Left renal pelvis (tissue), 4 donors: ENCODE measurements around the gene GZMM. TPM values are rescaled to one million over a fixed set of nuclear protein-coding genes. Genes with fewer than 3 reads are reported as not detected.

Source experiments
- DNase-seq, 4 donors: peaks; one replicate each; pipeline ENCODE4 v3.0.0-alpha.2; 2013; ENCODE audit warnings: low read depth in 4 of 4, low spot score in 3 of 4
- polyA plus RNA-seq, 4 donors: library from polyadenylated mRNA; unstranded; fragments of 120-200 nt; gene quantifications; one replicate each; pipeline ENCODE4 v1.2.1, GENCODE V29; 2013; ENCODE audit not compliant: insufficient read length in 4 of 4

GZMM gene
- polyA plus RNA-seq, 4 donors = 0.23 to 0.94 (median 0.37) TPM; not detected in 1

- no peak for DNase-seq
Measured at GRCh38 chr19:594265-594870, 50.5 kb downstream of the GZMM start.

DNA sequence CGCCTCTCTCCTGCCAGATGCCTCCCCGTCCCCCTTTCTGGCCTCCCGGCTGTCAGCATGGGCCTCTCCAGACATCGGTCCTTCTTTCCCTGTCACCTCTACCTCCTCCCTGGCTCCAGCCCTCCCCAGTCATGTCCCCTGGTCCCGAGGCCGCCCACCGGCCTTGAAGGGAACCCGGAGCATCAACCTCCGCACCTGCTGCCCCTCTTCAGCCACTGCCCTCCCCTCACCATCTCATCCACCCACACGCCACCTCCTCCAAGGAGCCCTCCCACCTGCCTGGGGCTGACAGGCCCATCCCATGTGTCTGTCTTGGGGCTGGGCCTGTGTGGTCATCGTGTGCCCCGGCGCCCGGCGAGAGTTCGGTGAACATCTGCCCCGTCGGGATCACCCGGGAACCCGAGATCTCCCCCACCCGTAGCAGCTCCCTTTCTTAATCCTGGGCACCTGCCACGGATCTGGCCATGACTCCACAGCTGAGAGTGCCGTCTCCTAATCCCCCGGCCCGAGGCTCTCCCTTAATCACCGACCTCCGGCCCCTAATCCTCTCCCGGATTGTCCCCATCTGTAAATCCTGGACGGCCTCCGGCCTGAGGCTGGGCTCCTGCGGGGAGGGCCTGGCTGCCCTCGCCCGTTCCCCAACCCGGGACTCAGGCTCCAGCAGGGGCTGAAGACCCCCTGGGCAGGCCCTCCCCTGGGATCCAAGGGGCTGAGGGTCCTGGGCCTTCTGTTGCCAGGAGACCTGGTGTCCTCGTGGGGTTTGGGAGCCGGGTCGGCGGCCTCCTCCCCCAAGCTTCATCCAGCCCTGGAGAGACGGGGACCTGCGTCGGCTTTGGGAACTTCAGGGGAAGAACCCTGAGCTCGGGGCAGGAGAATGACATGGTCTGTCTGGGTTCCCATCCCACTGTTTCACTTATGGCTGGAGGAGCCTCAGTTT lies 51.7 kb downstream of the GZMM start:
- no peak for DNase-seq

GRCh38 chr19:596263-596655 lies 52.4 kb downstream of the GZMM start:
- DNase-seq = no peak

- DNase-seq = no peak
Measured at GRCh38 chr19:597406-598315, 53.8 kb downstream of the GZMM start.

Other genes starting within 250 kb of the GZMM start
- 10 to 100 TPM; 23.5 to 33.9 (median 28.2) TPM for gene MIER2, start 199.3 kb upstream of the GZMM start, polyA plus RNA-seq
- gene C2CD4C, start 134.9 kb upstream of the GZMM start, polyA plus RNA-seq = 1 to 10 TPM; 1.2 to 2.9 (median 1.8) TPM
- 10 to 100 TPM; 24.6 to 39.6 (median 29.3) TPM for gene SHC2, start 83.0 kb upstream of the GZMM start, polyA plus RNA-seq
- gene MADCAM1, start 47.6 kb upstream of the GZMM start, polyA plus RNA-seq = 1 to 10 TPM; 2.8 to 5.8 (median 4.5) TPM
- 10 to 100 TPM in 2 of 4 donors, 1 to 10 TPM in 2; 5.3 to 16.9 (median 9.5) TPM for gene TPGS1, start 36.6 kb upstream of the GZMM start, polyA plus RNA-seq
- 10 to 100 TPM; 50.0 to 71.2 (median 60.9) TPM for gene CDC34, start 12.3 kb upstream of the GZMM start, polyA plus RNA-seq
- gene BSG, start 28.5 kb downstream of the GZMM start, polyA plus RNA-seq = 100 to 1,000 TPM; 264 to 534 (median 410) TPM
- gene HCN2, start 45.8 kb downstream of the GZMM start, polyA plus RNA-seq = under 1 TPM; 0.19 to 0.74 (median 0.38) TPM
- 10 to 100 TPM; 37.1 to 65.9 (median 53.1) TPM for gene POLRMT, start 89.5 kb downstream of the GZMM start, polyA plus RNA-seq
- gene FGF22, start 95.8 kb downstream of the GZMM start, polyA plus RNA-seq = under 1 TPM; 0.11 to 0.55 (median 0.34) TPM
- gene RNF126, start 119.2 kb downstream of the GZMM start, polyA plus RNA-seq = 10 to 100 TPM; 19.4 to 37.5 (median 20.5) TPM
- gene FSTL3, start 132.3 kb downstream of the GZMM start, polyA plus RNA-seq = 10 to 100 TPM; 14.3 to 18.8 (median 17.7) TPM
- under 1 TPM in 3 of 4 donors, not detected in 1; 0.22 to 0.46 (median 0.23) TPM for gene PRSS57, start 151.4 kb downstream of the GZMM start, polyA plus RNA-seq
- gene PALM, start 164.9 kb downstream of the GZMM start, polyA plus RNA-seq = 100 to 1,000 TPM in 1 of 4 donors, 10 to 100 TPM in 3; 63.6 to 111 (median 78.1) TPM
- 10 to 100 TPM in 1 of 4 donors, 1 to 10 TPM in 2, under 1 TPM in 1; 0.44 to 10.6 (median 6.8) TPM for gene MISP, start 207.1 kb downstream of the GZMM start, polyA plus RNA-seq